ENCODE data around the gene ARHGEF5.
"Not testable (repeated sequence)": the region's sequence is repeated elsewhere in the genome, so short reads cannot be mapped to it uniquely, and the experiment has no call there.

Gene ARHGEF5

DNA sequence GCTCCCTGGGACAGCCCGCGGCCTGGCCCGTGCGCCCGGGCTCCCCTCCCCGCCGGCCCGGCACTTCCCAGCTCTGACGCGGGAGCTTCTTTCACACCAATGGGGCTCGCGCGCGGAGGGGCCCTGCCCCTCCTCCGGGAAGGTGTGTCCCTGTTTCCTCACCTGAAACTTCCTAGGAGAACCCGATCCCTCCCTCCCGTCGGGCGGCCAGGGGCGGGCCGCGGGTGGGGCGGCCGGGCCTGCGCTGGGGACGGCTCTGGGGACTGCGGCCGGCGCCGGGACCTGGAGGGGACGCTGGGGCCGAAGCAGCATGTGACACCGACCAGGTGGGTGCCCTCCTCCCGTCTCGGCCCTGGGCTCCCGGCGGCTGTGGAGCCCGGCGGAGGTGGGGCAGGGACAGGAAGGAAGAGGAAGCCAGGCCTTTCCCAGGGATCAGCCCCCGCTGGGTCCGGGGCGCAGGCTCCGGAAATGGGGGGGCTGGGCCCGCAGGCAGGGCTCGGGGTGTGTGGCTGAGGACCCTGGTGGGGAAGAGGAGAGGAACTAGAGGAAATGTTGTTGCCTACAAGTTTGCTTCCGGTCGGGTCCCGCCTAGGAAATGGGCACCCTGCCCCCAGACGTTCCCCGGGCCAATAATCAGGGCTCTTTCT is at the start of gene ARHGEF5:
TSS of gene ARHGEF5 (plus strand) at position 227 of the 647 bp plus-strand sequence. CDS start 7,268 bp downstream, outside the sequence.
- DNase-seq (ENCODE audit: low read depth, low spot score) = not testable (repeated sequence)

DNA sequence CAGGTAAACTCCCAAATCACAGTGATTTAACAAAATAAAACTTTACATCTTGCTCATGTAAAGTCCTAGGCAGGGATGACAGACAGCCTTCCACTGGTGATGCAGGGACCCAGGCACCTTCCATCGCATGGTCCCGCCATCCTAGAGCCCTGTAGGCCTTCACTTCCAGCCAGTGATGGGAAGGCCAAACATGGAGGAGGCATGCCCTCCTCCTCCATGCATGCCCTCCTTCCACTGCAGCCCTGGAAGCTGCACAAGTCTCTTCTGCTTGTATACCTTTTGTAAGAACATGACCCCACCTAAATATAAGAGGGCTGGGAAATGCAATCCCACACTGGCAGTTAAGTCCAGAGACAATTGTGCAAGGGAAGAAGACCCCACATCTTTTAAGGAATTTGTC is 45.5 kb upstream of the ARHGEF5 start:
- DNase-seq (ENCODE audit: low read depth, low spot score) = not testable (repeated sequence)

DNA sequence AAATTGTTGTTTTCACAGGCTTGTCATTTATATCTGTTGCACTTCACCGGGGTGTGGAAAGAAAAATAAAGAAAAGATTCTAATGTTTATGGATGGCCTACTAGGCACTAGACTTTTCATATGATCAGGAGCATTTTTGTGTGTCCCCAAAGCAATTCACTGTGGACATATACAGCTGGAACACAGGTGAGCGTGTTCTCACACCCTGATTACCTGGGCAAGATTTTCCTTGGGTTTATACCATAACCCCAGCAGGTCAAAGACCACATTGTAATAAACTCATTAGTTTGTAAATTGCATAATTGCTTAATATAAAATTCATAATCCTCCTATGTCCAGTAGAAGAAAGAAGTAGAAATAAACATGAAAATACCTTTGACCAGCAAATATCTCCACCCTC is 44.0 kb upstream of the ARHGEF5 start:
- not testable (repeated sequence) for DNase-seq (ENCODE audit: low read depth, low spot score)

DNA sequence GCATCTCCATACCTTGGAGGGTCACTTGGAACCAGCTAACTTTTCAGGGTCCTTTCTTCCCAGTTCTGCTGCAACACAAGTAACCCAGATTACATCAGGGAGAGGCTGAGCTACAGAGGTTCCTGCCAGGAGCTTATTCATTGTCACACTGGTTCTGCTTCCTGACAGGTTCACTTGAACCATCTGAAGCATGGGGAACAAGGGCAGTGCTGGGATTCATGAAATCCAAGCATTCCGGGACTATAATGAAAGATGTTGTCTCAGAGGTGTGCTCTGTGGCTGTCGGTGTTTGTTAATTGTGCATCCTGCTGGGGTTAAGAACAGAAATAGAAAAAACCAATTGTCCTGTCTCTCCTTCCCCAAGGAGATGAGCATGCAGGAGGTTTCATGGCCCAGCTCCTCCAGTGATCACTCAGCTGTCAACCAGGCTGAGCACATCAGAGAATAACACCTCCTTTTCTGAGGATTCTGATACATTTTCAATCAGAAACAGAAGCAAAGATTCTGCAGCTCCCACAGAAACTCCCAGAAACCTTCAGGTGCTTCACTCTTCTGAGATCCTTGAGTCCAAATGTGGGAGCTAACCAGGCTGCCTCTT is 43.2 kb upstream of the ARHGEF5 start, which contains the start of gene OR2A1:
TSS of gene OR2A1 (plus strand) at position 548 of the 598 bp plus-strand sequence. CDS start 5,706 bp downstream, outside the sequence.
- not testable (repeated sequence) for DNase-seq (ENCODE audit: low read depth, low spot score)

DNA sequence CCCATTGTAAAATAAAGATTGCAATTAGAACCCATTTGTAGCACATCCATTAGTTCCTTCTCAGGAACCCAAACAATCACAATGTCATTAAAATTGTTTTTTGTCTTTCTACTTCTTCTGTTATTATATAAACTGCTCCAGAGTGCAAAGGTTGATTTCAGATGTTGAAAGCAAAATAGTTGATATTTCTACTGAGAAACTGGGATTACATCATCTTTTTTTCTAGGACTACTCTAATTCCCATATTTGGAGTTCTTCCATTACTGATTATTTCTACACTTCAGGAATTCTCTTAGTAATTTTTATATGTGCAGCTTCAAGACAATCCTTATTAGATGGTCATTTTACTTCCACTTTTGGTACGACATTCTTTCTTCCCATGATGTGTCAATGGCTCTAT is 37.7 kb upstream of the ARHGEF5 start:
- not testable (repeated sequence) for DNase-seq (ENCODE audit: low read depth, low spot score)

DNA sequence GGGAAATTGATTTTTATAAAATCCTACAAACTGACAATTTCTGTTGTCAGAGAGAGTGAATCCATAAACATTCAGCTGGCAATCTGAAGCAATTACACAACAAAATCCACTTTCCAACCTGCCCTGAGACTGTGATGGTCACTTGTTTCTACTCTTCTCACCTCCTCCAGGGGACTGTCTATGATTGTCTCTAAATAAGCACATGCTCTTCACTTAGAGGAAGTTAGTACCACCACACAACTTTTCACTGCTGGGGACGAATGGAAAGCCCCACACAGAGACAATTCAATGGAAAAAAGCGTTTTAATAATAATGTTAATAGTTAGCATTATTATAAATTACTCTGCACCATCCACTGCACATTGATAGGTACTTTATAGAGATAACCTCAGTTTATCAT is 35.7 kb upstream of the ARHGEF5 start:
- not testable (repeated sequence) for DNase-seq (ENCODE audit: low read depth, low spot score)

DNA sequence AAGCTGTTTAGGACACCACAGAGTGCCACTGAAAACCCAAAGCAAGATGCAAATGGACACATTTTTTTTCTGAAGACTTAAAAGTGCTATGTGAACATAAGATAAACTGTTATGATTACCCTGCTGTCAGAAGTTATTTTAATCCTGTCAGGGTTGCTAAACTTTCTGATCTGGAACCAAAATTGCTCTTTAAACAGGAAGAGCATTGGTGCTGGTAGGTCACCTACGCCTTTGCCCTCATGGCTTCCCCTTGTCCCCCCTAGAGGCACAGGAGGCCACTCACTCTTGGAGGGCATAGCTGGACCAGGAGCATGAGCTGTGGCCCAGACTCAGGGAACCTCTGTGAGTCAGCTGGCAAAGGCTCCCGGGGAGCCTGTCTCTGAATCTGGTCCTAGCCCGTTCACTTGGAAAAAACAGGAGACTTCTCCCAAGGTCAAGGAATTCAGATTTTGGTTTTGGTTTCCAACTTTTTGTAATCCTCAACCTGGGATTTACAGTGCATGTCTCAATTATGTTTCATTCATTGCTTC is 33.5 kb upstream of the ARHGEF5 start:
- not testable (repeated sequence) for DNase-seq (ENCODE audit: low read depth, low spot score)

DNA sequence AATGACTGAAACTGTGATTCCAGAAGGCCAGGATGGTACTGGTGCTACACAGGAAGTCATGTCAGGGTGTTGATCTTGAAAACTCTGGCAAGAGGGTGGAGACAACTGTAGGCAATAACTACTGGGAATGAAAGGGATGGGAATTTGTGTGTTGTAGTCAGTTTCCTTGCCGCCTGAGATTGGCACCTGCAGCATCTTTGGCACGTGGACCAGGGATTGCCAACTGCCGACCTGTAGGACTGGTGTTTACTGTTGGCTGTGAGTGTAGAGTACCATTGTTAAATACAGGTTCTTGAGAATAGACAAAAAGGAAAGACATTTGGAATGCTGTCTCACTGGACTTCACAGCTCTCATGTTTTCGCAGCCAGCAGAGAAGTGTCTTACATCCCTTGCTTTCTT is 31.8 kb upstream of the ARHGEF5 start:
- not testable (repeated sequence) for DNase-seq (ENCODE audit: low read depth, low spot score)

DNA sequence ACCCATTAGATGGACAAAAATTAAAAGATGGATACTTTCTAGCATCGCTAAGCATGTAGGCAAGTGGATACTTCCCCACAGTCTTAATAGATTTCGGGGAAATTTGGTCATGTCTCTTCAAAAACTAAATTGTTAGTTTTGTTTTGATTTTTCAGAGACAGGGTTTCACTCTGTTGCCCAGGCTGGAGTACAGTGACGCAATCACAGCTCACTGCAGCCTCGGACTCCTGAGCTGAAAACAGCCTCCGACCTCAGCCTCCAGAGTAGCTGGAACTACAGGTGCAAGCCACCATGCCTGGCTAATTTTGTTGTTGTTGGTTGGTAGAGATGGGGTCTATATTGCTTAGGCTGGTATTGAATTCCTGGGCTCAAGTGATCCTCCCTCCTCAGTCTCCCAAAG is 29.3 kb upstream of the ARHGEF5 start:
- DNase-seq (ENCODE audit: low read depth, low spot score) = not testable (repeated sequence)

DNA sequence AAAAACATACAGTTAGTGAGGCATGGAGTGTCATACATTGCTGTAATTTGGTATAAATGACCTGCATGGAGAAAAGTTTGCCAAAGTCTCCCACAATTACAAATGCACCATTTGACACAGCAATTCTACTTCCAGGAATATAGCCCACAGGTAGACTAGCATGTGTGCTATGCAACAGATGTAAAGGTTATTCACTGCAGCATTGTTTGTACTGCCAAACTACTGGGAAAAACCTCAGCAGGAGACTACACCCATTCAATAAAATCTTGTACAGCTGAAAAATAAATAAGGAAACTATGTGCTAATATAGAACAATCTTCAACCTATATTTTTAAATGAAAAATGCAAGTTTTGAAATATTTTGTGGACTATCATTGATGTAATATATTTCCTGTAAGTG is 25.2 kb upstream of the ARHGEF5 start:
- not testable (repeated sequence) for DNase-seq (ENCODE audit: low read depth, low spot score)

DNA sequence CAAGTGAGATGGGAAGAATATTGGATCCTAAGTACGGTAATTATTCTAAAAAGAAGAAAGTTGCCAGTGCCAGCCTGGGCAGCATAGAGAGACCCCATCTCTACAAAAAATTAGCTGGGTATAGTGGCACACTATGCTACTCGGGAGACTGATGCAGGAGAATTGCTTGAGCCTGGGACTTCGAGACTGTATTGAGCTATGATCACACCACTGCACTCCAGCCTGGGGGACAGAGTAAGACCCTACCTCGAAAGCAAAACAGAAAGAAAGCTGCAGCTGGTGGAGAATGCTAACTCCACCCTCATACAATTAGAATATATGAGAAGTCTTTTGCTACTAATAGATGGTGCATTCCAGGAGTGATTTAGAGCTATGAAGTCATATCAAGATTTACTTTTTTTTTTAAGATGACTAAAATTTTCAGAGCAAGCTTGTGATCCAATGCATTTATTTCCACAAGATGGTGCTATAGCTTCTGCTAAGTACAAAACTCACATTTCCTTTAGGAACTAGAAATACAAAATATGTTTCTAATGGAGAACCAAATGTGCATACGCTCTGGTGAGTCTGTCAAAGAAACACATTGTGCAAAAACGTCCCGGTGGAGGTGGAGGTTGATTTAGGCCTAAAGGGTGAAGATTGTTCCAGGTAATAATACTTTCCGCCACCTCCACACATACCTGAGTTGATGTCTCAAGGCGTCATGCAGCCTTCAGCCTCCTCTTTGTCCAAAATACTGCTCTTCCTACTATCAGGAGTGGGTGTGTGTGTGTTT is 23.8 kb upstream of the ARHGEF5 start:
- not testable (repeated sequence) for DNase-seq (ENCODE audit: low read depth, low spot score)

DNA sequence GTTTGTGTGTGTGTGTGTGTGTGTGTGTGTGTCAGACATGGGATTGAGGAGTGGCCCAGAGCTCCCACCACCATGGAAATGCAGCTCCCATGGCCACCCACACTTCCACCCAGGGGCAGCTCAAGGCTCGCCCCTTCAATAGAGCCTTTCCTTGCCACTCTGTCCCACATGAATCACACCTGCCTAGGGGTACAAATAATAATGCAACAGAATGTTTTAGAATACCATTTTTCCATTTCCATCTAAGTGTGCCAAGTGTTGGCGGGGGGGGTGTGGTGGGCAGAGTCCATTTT is 23.3 kb upstream of the ARHGEF5 start:
- not testable (repeated sequence) for DNase-seq (ENCODE audit: low read depth, low spot score)

DNA sequence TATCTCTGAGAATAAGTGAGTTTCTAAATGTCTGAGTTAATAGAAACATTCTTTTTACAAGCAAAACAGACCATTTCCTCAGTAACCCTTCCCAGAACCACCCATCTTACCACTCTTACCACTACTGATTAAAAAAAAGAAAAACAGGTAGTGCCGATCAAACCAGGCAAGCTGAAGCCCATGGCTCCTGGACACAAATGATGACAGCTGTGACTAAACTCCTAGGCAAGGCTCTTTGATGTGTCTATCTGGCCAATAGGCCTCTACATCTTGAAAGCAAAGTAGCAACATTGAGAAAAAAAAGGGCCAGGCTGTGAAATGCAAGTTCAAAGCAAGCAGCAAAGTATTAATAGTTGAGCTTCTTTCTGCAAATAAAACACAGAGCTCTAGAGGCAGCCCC is 6.6 kb upstream of the ARHGEF5 start:
- not testable (repeated sequence) for DNase-seq (ENCODE audit: low read depth, low spot score)

DNA sequence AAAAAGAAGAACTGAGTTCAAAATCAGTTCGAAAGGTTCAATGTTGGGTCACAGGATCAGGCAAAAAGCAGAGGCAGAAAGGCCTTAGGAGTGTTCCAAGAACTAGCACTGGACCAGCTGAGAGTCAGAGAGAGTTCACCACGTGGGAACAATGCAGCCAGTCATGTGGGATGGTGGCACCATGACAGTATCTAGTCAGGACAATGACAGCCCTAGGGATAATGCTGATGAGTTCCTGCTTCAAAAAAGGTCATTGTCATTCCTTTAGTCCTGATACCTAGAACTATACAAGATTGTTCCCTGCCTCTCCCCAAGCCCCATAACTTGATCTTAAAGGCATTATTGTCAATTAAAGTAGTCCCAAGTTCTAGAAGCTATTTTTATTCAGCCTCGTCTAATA is 3.5 kb upstream of the ARHGEF5 start:
- not testable (repeated sequence) for DNase-seq (ENCODE audit: low read depth, low spot score)

DNA sequence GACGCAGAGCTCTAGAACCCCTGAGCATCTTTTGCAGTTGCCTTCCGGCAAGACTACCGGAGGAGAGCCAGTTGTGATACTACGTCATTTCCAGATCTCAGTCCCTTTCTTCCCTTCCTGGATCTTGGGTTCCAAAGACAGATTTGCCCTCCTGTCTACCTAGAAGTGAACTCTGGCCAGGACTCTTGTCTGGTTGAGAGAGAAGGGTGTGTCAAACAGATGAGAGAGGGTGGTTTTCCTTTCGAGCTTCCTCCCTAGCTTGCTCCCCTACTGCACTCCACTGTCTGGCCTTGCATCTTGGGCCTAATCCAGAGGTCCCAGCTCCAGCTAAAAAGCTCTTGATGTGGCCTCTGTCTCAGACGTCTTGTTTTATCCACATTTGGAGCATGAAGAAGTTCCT is 983 bp downstream of the ARHGEF5 start:
- DNase-seq (ENCODE audit: low read depth, low spot score) = not testable (repeated sequence)

DNA sequence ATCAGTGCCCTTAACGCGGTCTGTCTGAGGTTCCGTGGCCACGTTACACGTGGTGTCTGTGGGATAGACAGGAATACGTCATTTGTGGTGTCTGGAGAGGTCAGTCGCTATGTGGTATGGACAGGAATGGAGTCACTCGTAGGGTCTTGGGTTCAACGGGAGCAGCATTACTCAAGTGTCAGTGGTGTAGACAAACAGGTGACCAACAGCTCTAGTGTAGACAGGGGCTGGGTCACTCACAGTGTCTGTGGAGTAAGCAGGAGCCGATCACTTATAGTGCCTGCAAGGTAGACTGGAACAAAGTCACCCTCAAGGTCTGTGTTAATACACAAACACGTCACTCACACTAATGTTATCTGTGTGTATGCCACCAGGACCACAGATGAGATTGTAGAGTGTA is 1.7 kb downstream of the ARHGEF5 start:
- DNase-seq (ENCODE audit: low read depth, low spot score) = not testable (repeated sequence)

DNA sequence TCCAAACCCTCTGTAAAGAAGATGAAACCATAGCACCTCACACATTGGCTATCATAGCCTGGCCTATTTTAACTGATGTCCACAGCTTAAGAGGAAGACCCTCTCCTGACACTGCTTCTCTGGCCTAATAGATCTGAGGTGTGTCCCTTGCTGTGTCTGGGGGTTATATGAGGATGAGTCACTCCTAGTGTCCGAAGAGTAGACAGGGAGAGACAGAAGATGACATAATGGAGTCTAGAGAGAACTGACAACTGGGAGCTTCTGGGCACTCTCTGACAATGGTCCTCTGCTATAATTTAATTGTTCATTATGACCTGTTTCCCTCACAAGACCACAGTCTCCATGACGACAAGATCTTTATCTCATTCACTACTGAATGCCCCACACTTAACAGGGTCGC is 6.9 kb downstream of the ARHGEF5 start:
- not testable (repeated sequence) for DNase-seq (ENCODE audit: low read depth, low spot score)

DNA sequence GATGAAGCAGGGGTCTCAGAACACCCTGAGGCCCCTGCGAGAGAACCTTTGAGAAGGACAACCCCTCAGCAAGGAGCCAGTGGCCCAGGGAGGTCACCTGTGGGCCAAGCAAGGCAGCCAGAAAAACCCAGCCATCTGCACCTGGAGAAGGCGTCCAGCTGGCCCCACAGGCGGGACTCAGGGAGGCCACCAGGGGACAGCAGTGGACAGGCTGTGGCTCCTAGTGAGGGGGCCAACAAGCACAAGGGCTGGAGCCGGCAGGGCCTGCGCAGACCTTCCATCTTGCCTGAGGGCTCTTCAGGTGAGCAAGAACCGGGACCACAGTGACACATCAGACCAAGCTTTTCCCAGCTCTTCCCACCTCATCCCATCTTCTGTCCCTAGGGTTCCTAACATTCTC is 10.3 kb downstream of the ARHGEF5 start:
- DNase-seq (ENCODE audit: low read depth, low spot score) = not testable (repeated sequence)

DNA sequence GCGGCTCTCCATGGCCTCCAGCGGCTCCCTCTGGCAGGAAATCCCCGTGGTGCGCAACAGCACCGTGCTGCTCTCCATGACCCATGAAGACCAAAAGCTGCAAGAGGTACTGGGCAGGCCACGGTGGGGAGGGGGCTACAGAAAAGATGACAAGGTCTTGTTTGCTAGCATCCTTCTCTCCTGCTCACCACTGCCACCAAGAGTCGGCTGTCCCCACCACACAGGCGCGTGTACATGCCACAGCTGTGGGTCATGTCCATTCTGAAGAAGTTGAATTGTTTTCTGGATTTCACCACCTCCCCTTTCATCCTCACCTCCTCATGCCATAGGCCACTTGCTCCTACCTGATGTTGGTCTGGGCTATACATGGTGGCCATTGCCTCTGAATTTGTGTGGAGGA is 12.0 kb downstream of the ARHGEF5 start:
- DNase-seq (ENCODE audit: low read depth, low spot score) = not testable (repeated sequence)

DNA sequence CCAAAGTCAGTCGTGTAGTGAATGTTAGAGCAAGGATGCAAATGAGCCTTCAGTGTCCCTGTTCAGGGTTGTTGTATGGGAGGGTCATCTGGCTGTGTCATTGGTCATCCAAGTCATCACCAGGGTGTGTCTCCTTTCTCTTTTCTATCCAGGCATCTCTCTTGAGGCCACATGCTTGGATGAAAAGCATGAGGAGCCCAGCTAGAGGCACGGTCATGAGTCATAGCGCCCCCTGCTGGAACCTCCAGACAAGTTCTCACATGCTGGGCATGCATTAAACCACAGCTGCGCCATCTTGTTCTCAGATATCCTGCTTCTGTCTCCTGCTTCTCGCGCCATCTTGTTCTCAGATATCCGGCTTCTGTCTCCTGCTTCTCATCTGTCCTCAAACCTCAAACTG is 14.0 kb downstream of the ARHGEF5 start:
- DNase-seq (ENCODE audit: low read depth, low spot score) = not testable (repeated sequence)

DNA sequence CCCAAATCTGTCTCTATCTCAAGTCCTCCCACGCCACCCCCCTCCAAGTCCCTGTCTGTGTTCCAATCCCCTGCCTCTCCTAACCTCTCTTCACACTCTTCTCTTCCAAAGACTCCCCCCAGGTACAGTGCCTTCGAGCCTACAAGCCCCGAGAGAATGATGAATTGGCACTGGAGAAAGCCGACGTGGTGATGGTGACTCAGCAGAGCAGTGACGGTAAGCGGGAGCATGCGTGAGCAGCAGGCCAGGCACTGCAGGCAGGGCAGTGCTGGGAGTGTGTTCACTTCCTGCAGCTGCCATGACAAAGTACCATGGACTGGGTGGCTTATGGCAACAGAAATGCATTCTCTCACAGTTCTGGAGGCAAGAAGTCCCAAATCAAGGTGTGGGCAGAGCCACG is 23.4 kb downstream of the ARHGEF5 start:
- no peak for DNase-seq (ENCODE audit: low read depth, low spot score)

DNA sequence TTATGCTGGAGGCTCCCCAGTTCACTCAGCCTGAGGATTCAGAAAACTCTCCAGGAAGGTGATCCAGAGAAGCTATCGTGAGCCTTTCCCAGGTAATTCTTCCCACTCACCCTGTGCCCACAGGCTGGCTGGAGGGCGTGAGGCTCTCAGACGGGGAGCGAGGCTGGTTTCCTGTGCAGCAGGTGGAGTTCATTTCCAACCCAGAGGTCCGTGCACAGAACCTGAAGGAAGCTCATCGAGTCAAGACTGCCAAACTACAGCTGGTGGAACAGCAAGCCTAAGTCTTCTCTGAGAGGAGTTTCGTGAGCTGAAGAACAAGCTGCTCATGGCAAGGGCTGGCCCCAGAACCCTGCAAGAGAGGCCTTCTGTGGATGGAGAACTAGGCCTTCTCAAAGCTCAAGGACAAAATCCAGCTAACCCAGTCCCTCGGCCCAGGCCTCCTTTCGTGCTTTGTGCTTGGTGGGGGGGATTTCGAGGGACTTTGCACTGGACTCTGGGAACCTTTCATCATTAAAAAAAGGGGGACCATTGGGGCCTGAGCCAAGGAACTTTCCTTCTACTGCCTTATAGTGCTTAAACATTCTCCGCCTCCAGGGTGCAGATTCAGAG is 24.7 kb downstream of the ARHGEF5 start:
- no peak for DNase-seq (ENCODE audit: low read depth, low spot score)
